ENCODE results near the gene ECE2.

Gene ECE2

GRCh38 chr3:184315871-184316661, 40.2 kb downstream of the ECE2 start:
- DNase-seq = no peak

GRCh38 chr3:184316792-184317191, 41.0 kb downstream of the ECE2 start:
- DNase-seq = no peak

- no peak for DNase-seq
Measured at GRCh38 chr3:184317201-184317600, 41.4 kb downstream of the ECE2 start.

- no peak for DNase-seq
Measured at GRCh38 chr3:184320104-184320445, 44.3 kb downstream of the ECE2 start.

- DNase-seq = no peak
Measured at GRCh38 chr3:184321666-184322065, 45.8 kb downstream of the ECE2 start.

- DNase-seq = no peak
Measured at GRCh38 chr3:184322731-184323487, 47.1 kb downstream of the ECE2 start.

GRCh38 chr3:184323696-184324095, 47.9 kb downstream of the ECE2 start:
- DNase-seq = no peak

- no peak for DNase-seq
Measured at GRCh38 chr3:184325269-184325668, 49.4 kb downstream of the ECE2 start.

GRCh38 chr3:184325715-184326369, 50.0 kb downstream of the ECE2 start:
- DNase-seq = no peak

GRCh38 chr3:184327171-184327570, 51.3 kb downstream of the ECE2 start:
- DNase-seq = no peak

- DNase-seq = no peak
Measured at GRCh38 chr3:184328516-184328915, 52.7 kb downstream of the ECE2 start.

- DNase-seq = no peak
Measured at GRCh38 chr3:184332370-184333090, 56.7 kb downstream of the ECE2 start.

GRCh38 chr3:184333190-184333589, 57.4 kb downstream of the ECE2 start:
- no peak for DNase-seq

GRCh38 chr3:184333700-184334099, 57.9 kb downstream of the ECE2 start:
- DNase-seq = no peak

GRCh38 chr3:184334470-184335158, 58.8 kb downstream of the ECE2 start:
- no peak for DNase-seq

GRCh38 chr3:184335291-184335660, 59.5 kb downstream of the ECE2 start:
- no peak for DNase-seq

GRCh38 chr3:184335661-184336546, 60.1 kb downstream of the ECE2 start:
- no peak for DNase-seq

GRCh38 chr3:184336547-184337398, 61.0 kb downstream of the ECE2 start:
- no peak for DNase-seq

- no peak for DNase-seq
Measured at GRCh38 chr3:184337399-184337714, 61.5 kb downstream of the ECE2 start, which contains the start of gene FAM131A. TSS of gene FAM131A (plus strand) at chr3:184337600. CDS start at chr3:184337631, 31 bp downstream.

GRCh38 chr3:184337981-184338380, 62.2 kb downstream of the ECE2 start:
- no peak for DNase-seq

GRCh38 chr3:184338511-184338945, 62.7 kb downstream of the ECE2 start:
- DNase-seq = no peak
